Fibroblast of lung (primary cell): ENCODE measurements around the gene PTPRM. TPM values are rescaled to one million over a fixed set of nuclear protein-coding genes. Genes with fewer than 3 reads are reported as not detected.

Experiments used
- DNase-seq, 2 donors: peaks; one replicate each; pipeline versions ENCODE4 v3.0.0 to v3.0.0-alpha.2; 2010; ENCODE audit warnings: low read depth in 2 of 2
- H2AFZ ChIP-seq: 2 replicates; pipeline ENCODE4 v1.5.1; 2012; ENCODE audit warnings: low read length, control low read depth, inconsistent platforms
- H3K27ac ChIP-seq: 2 replicates; pipeline ENCODE4 v1.5.1; 2011; ENCODE audit warnings: low read length, control low read depth; ENCODE audit not compliant: insufficient read depth
- H3K27me3 ChIP-seq: 2 replicates; pipeline ENCODE4 v1.5.1; 2011; ENCODE audit warnings: mild to moderate bottlenecking, low read length; ENCODE audit not compliant: control insufficient read depth, insufficient read depth
- H3K36me3 ChIP-seq: 2 replicates; pipeline ENCODE4 v1.5.1; 2011; ENCODE audit warnings: low read length; ENCODE audit not compliant: control insufficient read depth, insufficient read depth
- H3K4me1 ChIP-seq: 2 replicates; pipeline ENCODE4 v1.5.1; 2011; ENCODE audit warnings: low read length; ENCODE audit not compliant: control insufficient read depth, insufficient read depth; ENCODE audit errors: extremely low read depth
- H3K4me2 ChIP-seq: 2 replicates; pipeline ENCODE4 v1.5.1; 2011; ENCODE audit warnings: low read length, control low read depth; ENCODE audit not compliant: insufficient read depth; ENCODE audit errors: extremely low read depth
- H3K4me3 ChIP-seq, 4 experiments: fragments of 200-600 bp in 1 of 4; sonication (generic) in 1 of 4; replicated peaks in 1 of 4; 2 replicates each; pipeline ENCODE4 v1.5.1; 2011 to 2016; ENCODE audit warnings: low read length in 4 of 4, low read depth in 3 of 4, mild to moderate bottlenecking in 3 of 4, control low read depth in 2 of 4, inconsistent platforms in 1 of 4, mixed read lengths in 1 of 4; ENCODE audit not compliant: insufficient read depth in 1 of 4; ENCODE audit errors: control extremely low read depth in 1 of 4
- H3K79me2 ChIP-seq: 2 replicates; pipeline ENCODE4 v1.5.1; 2012; ENCODE audit warnings: mild to moderate bottlenecking, low read length, inconsistent platforms; ENCODE audit not compliant: control insufficient read depth, insufficient read depth
- H3K9ac ChIP-seq: 2 replicates; pipeline ENCODE4 v1.5.1; 2011; ENCODE audit warnings: mild to moderate bottlenecking, low read length, control low read depth; ENCODE audit not compliant: insufficient read depth
- H3K9me3 ChIP-seq: 2 replicates; pipeline ENCODE4 v1.5.1; 2012; ENCODE audit warnings: low read depth, low read length; ENCODE audit not compliant: control insufficient read depth, insufficient read depth
- H4K20me1 ChIP-seq: 2 replicates; pipeline ENCODE4 v1.5.1; 2011; ENCODE audit warnings: low read length; ENCODE audit not compliant: control insufficient read depth, insufficient read depth; ENCODE audit errors: extremely low read depth
- EZH2 ChIP-seq: IDR thresholded peaks from 2 replicates; pipeline ENCODE4 v1.5.1; 2012; ENCODE audit warnings: low read length, control low read depth, mild to moderate bottlenecking; ENCODE audit errors: missing control alignments
- polyA plus RNA-seq, 2 donors: library from polyadenylated mRNA; depleted of rRNA in 1 of 2; stranded (reverse) in 1 of 2; unstranded in 1 of 2; fragments of >200 nt; gene quantifications; 2 replicates each; pipeline ENCODE4 v1.2.1, GENCODE V29; 2011 to 2012; ENCODE audit warnings: missing spikeins in 1 of 2
- total RNA-seq: library from RNA; depleted of rRNA; stranded (reverse); fragments of >200 nt; gene quantifications from 2 replicates; pipeline ENCODE4 v1.2.1, GENCODE V29; 2014
- TF ChIP-seq, protein P1 (sequence below), 2 donors: IDR thresholded peaks in 1 of 2; conservative IDR thresholded peaks in 1 of 2; 1 replicate in 1 of 2; 2 replicates in 1 of 2; pipeline ENCODE4 v1.5.1; 2011 to 2012; ENCODE audit warnings: low read length in 2 of 2, control low read depth in 1 of 2, inconsistent platforms in 1 of 2, low read depth in 1 of 2, mild to moderate bottlenecking in 1 of 2

Gene PTPRM
- total and polyA plus RNA-seq, 2 donors (not counting 1 experiment from before 2014, with no cell fraction given) = 86.6 to 87.0 TPM

DNA sequence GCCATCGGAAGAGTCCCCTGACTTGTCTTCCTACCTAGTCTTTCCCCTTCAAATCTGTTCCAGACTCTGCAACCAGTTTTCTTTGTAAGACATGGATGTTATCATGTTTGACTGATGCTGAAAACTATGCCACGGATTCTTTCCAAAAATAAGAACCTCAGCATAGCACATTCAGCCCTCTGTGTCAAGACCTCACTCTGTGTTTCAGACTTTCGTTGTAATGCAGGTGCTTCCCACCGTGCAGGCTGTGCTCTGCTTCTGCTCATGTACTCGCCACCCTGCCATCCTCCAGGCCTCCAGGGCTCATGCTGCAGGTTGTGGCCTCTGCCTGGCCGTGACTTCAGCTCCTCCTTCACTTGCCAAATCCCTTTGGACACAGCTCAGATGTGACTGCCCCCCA lies 695.1 kb downstream of the PTPRM start:
- H2AFZ ChIP-seq = no peak overlapping the region
- no peak overlapping the region for H3K9ac ChIP-seq
- no peak for DNase-seq
- H3K79me2 ChIP-seq = no peaks in the 10 kb centered on the region
- no peaks in the 10 kb centered on the region for H3K4me1 ChIP-seq
- TF ChIP-seq, protein P1, sequence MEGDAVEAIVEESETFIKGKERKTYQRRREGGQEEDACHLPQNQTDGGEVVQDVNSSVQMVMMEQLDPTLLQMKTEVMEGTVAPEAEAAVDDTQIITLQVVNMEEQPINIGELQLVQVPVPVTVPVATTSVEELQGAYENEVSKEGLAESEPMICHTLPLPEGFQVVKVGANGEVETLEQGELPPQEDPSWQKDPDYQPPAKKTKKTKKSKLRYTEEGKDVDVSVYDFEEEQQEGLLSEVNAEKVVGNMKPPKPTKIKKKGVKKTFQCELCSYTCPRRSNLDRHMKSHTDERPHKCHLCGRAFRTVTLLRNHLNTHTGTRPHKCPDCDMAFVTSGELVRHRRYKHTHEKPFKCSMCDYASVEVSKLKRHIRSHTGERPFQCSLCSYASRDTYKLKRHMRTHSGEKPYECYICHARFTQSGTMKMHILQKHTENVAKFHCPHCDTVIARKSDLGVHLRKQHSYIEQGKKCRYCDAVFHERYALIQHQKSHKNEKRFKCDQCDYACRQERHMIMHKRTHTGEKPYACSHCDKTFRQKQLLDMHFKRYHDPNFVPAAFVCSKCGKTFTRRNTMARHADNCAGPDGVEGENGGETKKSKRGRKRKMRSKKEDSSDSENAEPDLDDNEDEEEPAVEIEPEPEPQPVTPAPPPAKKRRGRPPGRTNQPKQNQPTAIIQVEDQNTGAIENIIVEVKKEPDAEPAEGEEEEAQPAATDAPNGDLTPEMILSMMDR (conservative IDR thresholded peaks at IDR 0.05 in 1 of 2, IDR thresholded peaks at IDR 0.05 in 1 of 2; ENCODE audit: low read depth in 1 of 2, low read length in 2 of 2) = no peak
- TF ChIP-seq EZH2 = no peak
- no peaks in the 10 kb centered on the region for H3K9me3 ChIP-seq
- H3K4me2 ChIP-seq = no peak overlapping the region
- no peak overlapping the region for H3K4me3 ChIP-seq
- H3K27me3 ChIP-seq = no peaks in the 10 kb centered on the region
- no peaks in the 10 kb centered on the region for H4K20me1 ChIP-seq
- H3K27ac ChIP-seq = no peak overlapping the region
- H3K36me3 ChIP-seq = no peaks in the 10 kb centered on the region

DNA sequence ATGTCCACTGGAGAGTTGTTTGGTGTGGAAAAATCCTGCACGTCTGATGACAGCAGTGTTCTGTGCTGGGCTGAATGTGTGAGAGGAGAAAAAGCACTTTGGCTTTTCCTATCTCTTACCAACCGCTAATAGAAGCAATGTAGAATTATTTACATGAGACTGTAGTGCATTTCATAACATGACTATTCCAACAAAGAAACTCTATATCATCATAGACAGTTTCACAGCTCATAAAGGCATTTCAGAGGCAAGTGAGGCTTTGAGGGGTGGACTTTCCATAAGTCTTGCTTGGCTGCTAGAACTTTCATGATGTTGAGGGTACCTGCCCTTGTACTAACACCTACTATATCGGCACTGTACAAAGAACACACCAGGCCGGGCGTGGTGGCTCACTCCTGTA lies 697.0 kb downstream of the PTPRM start:
- no peaks in the 10 kb centered on the region for H3K9me3 ChIP-seq
- no peak overlapping the region for H3K4me3 ChIP-seq
- no peak overlapping the region for H3K27ac ChIP-seq
- no peak overlapping the region for H3K9ac ChIP-seq
- no peaks in the 10 kb centered on the region for H3K79me2 ChIP-seq
- H4K20me1 ChIP-seq = no peaks in the 10 kb centered on the region
- H3K27me3 ChIP-seq = no peaks in the 10 kb centered on the region
- no peaks in the 10 kb centered on the region for H3K36me3 ChIP-seq
- no peak overlapping the region for H3K4me2 ChIP-seq
- no peak for TF ChIP-seq EZH2
- TF ChIP-seq, protein P1 (conservative IDR thresholded peaks at IDR 0.05 in 1 of 2, IDR thresholded peaks at IDR 0.05 in 1 of 2; ENCODE audit: low read depth in 1 of 2, low read length in 2 of 2) = no peak
- no peak for DNase-seq
- no peaks in the 10 kb centered on the region for H3K4me1 ChIP-seq
- H2AFZ ChIP-seq = no peak overlapping the region

DNA sequence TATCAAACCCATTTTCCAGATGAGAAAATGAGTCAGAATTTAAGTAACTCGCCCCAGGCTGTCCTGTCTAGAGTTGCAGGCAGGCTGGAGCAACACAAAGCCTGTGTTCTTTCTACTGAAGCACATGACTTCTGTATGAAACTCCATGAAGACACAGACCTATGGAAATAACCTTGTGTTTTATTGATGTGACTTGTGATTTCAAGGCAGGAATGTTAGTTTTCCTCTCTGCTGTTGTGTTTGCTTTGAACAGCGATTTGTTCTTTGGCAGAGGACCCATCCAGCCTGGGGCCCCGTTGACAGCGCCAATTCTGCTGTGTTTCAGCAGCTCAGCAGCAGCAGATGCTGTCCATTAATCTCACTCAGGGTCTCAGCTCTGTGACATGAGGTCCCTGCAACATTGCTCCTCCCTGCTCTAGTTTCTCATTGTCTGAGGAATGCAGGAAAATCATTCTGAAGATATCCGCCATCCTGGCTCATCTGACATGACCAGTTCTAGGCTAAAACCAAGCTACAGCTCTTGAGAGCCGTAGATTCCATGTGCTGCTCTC lies 697.8 kb downstream of the PTPRM start:
- H3K4me3 ChIP-seq = no peak overlapping the region
- no peak overlapping the region for H2AFZ ChIP-seq
- no peaks in the 10 kb centered on the region for H3K4me1 ChIP-seq
- H3K9ac ChIP-seq = no peak overlapping the region
- TF ChIP-seq EZH2 = no peak
- TF ChIP-seq, protein P1 (conservative IDR thresholded peaks at IDR 0.05 in 1 of 2, IDR thresholded peaks at IDR 0.05 in 1 of 2; ENCODE audit: low read depth in 1 of 2, low read length in 2 of 2) = no peak
- peak; percentile 33 to 60 for DNase-seq
- H3K36me3 ChIP-seq = no peaks in the 10 kb centered on the region
- H3K27ac ChIP-seq = no peak overlapping the region
- H3K79me2 ChIP-seq = no peaks in the 10 kb centered on the region
- H3K9me3 ChIP-seq = no peaks in the 10 kb centered on the region
- no peaks in the 10 kb centered on the region for H4K20me1 ChIP-seq
- no peak overlapping the region for H3K4me2 ChIP-seq
- H3K27me3 ChIP-seq = no peaks in the 10 kb centered on the region
